ENCODE results near the gene PTPRK.

- no peak for TF ChIP-seq CTCF (IDR thresholded peaks at IDR 0.05)
- TF ChIP-seq POLR2A (IDR thresholded peaks at IDR 0.05), result no peak
Measured at GRCh38 chr6:128164254-128164653, 356.1 kb downstream of the PTPRK start.

Data from thyroid gland (tissue), 4 donors.